HG03064 (cell line): ENCODE results near the gene PRDM15.

ENCODE experiments used
- ATAC-seq: cut with Tn5 transposase; IDR thresholded peaks from one replicate; pipeline ENCODE4 v1.9.1; 2021; ENCODE audit warnings: low read depth; ENCODE audit not compliant: unreplicated experiment

The PRDM15 gene

GRCh38 chr21:41888749-41889376, 9.7 kb upstream of the PRDM15 start:
- ATAC-seq = no peak

- no peak for ATAC-seq
Observed at GRCh38 chr21:41887667-41888066, 8.5 kb upstream of the PRDM15 start.

DNA sequence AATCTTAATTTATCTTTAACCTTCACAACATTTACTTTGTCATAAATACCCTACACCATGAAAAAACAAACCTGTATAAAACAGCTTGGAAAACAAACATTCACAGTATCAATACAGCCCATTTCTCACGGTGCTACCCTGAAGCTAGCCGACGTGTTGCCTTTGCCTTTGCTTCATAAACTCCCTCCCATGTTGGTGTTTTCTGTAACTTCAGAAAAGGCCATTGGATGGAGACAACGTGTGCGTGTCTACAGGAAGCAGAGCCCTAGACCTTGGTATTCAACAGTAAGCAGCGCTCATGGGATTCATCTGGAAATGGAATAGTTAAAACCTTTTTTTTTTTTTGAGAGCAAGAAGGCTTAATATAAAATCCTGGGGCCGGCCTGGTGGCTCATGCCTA, 7.2 kb upstream of the PRDM15 start:
- no peak for ATAC-seq

- no peak for ATAC-seq
Observed at GRCh38 chr21:41885341-41886024, 6.3 kb upstream of the PRDM15 start.

- no peak for ATAC-seq
Observed at GRCh38 chr21:41884501-41885030, 5.4 kb upstream of the PRDM15 start.

DNA sequence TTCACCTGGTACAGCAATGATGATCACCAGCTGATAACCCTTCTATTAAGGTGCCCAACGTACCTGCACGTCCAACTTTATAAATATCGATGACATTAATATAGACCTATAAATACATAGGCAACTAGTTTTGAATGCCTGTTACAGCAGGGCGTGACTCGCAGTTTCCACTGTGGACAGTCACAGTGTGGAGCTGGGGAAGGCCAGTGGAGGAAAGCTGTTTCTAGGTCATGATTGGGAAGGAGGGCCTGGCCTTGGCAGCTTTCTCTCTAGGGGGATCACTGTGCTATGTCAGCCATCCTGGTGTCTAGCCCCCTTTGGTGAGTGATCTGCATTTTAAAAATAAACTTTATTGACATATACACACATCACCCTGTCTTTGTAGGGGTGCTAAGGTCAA, 4.4 kb upstream of the PRDM15 start:
- no peak for ATAC-seq

GRCh38 chr21:41881051-41881450, 1.9 kb upstream of the PRDM15 start:
- no peak for ATAC-seq

GRCh38 chr21:41880153-41880552, 1.0 kb upstream of the PRDM15 start:
- ATAC-seq = no peak

DNA sequence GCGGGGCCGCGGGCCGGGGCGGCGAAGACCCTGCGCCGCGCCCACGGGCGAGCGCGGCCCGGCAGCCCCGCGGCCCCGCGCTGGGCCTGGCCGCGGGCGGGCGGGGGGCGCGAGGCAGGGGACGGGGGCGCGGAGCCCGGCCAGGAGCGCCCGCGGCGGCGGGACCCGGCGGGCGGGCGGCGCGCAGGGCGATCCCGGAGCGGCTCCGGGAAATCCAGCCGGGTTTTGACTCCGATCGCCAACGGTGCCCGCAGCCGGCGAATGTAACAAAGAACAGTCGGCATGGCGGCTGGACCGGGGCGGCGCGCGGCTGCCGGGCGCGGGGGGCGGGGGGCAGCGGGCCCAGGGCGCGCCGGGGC, 334 bp downstream of the PRDM15 start:
- ATAC-seq = peak; percentile 44

DNA sequence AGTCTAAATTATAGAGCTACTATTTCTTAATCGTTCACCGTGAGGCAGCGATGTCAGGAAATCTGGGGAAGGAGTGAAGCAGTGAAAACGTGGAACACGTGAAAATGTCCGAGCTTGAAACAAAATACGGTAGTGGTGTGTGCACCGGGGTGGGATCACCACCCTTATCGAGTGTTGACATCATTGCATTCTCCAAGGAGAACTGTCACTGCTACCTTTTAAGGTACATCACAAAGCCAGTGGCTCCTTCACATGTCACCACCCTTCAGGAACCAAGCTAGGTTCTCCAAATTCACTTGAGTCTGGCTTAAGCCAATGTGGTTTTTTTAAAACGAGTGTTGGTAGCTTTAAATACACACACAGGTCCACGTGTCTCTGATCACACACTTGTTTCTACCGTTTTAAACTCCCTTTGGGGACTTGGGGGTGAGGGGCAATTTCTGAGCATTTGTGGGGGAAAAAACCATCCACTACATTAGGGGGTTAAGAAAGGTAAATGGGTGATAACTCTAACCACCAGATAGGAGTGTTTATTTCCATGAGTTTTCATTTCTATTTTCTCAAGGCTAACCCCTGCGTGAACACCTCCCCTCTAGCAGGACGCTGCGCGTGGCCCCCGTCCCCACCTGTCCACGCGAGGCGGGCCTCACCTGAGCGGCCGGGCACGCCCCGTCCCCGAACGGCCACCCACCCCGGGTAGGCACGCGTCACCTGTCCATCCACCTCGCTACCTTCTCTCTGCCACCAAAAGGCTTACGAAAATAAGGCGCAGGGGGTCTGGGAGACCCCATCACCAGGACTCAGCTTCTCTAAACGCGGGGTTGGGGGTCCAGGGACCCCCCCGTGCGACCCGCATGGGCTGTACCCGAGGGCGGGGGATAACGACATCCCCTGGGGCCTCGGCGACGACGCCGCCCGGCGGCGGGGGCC, 978 bp downstream of the PRDM15 start:
- ATAC-seq = peak; percentile 16

- no peak for ATAC-seq
Observed at GRCh38 chr21:41876928-41877652, 2.1 kb downstream of the PRDM15 start.

DNA sequence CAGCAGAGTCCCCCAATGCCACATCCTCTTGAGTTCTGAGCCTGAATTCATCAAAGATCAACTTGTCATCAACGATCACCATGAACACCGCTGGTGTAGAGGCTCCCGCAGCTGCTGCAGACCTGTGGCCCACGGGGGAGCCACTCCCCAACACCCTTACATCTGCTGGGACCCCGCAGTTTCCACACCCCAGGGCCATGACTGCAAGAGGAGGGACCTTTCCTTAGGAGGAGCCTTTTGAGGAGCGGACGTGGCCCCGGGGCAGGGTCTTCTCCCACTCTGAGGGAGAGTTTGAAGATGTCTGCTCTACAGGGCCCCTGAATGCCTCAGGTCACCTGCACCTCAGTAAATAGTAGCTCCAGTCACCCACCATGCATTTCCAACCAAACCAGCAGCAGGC, 2.7 kb downstream of the PRDM15 start:
- ATAC-seq = no peak

- ATAC-seq = no peak
Observed at GRCh38 chr21:41875086-41875485, 4.1 kb downstream of the PRDM15 start.

DNA sequence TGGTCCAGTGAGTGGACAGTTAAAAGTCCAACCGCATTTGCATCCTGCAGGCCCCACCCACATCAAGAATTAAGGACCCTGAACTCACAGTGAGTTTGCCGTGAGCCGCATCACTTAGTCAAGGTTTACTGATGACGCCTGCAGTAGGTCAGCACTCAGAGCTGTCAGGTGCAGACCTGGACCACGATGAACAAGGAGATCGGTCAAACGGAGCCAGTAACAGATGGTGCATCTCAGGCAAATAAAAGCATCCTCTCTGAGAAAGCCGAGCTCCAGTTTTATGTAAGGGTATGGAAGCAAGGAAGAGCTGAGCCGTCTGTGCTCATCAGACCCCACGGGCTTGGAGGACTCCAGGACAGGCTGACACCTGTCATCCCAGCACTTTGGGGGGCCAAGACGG, 4.5 kb downstream of the PRDM15 start:
- no peak for ATAC-seq

DNA sequence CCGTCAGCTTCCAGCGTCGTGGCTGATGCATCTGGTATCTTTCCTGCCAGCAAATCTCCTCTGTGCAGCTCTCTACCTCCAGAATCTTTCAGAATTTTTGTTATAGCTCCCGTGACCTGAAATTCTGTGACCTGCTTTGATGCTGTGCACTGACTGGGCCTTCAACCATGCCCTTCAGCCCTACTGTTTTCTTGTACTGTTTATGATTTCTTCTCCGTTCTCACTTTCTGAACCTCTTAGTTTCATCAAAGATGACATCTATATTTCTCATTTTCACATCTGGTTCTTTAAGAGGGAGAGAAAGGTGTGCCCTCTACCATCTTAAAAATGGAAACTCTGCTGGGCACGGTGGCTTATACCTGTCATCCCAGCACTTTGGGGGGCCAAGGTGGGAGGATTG, 5.7 kb downstream of the PRDM15 start:
- no peak for ATAC-seq

DNA sequence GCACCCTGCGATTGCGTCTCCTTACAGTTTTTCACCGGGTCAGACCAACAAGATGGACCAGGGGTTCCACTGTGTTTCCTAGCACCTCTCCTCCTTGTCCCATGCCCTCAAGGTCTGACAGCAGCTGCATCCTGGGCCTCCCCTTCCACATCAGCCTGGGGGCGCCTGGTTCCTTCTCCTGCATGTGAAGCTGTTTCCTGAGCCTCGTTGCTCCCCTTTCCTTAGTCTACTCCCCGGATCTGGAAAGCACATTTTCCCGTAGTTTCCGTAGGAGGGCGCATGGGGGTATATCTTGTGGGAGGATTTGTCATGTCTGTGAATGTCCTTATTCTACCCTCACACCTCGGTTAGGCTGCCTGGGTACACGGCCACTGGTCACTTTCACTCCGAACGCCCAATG, 6.1 kb downstream of the PRDM15 start:
- ATAC-seq = no peak

- no peak for ATAC-seq
Observed at GRCh38 chr21:41871293-41872030, 7.7 kb downstream of the PRDM15 start.

GRCh38 chr21:41869771-41870170, 9.4 kb downstream of the PRDM15 start:
- no peak for ATAC-seq

GRCh38 chr21:41868062-41868710, 11.0 kb downstream of the PRDM15 start:
- peak; percentile 53 for ATAC-seq
